Stimulated activated CD8-positive, alpha-beta memory T cell treated with anti-CD3 and anti-CD28 coated beads, Interleukin-12 subunit alpha, Interleukin-12 subunit beta, amount 100 ng/mL, for 1 hour (primary cell): ENCODE data around the gene INVS.
A peak's percentile ranks its signal among the peaks of the same experiment; 100 is the strongest.
"Not testable (repeated sequence)": the region's sequence is repeated elsewhere in the genome, so short reads cannot be mapped to it uniquely, and the experiment has no call there.

ENCODE experiments used
- DNase-seq: peaks from one replicate; pipeline ENCODE4 v3.0.0-alpha.2; 2020; ENCODE audit warnings: low read depth

INVS gene

GRCh38 chr9:100197553-100197952 is 98.5 kb downstream of the INVS start:
- no peak for DNase-seq

- no peak for DNase-seq
Measured at GRCh38 chr9:100202806-100203205, 103.8 kb downstream of the INVS start.

GRCh38 chr9:100204796-100205195 is 105.8 kb downstream of the INVS start:
- DNase-seq: no peak

- DNase-seq: no peak
Measured at GRCh38 chr9:100206899-100207298, 107.9 kb downstream of the INVS start.

DNA sequence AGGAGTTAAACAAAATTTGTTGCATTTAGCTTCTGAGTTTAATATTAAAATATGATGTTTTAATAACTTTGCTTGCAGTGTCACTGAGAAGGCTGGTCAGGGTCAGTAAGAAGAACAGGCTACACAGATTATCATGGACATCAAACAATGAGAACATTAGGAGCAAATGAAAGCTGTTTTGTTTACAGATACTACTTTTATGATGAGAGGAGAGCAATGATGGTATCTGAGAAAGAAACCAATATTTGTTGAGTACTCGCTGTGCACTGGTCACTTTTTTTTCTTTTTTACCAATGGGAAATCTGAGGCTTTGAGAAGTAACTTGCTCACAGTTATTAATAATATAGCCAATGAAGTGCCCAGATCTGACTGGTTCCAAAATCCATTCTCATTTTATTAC is 109.6 kb downstream of the INVS start:
- DNase-seq: no peak

- DNase-seq: no peak
Measured at GRCh38 chr9:100211476-100211875, 112.4 kb downstream of the INVS start.

DNA sequence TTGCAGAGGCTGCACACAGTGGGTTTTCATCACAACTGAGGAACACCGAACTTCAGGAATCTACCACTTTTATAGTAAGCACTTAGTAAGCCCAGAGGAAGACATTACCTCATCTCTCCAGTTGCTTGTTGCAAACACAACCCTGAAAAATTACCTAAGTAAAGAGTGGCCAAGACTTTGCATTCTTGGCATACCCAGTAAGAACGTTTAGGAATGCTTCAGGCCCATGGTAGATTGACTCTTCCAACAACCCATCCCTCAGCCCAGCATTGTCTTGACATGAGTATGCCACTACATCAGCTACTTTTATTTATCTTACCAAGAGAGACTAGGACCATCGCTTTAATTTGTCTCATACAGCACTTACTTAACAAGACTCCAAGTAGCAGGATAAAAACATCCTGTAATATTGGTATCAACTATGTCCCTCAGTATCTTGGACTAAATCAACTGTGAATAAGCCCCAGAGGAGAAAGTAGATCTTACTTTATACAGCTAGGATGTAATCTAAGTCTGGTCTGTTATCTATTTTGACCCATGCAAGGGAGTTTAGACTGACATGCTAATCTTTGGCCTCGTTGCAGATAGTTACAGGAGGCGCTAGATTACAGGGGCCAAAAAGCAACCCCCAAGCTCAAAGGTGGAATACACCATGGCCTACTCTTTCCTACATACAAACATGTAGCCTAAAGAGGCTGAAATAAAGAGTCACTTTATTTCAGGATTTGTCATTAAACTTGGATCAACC is 114.9 kb downstream of the INVS start:
- no peak for DNase-seq

DNA sequence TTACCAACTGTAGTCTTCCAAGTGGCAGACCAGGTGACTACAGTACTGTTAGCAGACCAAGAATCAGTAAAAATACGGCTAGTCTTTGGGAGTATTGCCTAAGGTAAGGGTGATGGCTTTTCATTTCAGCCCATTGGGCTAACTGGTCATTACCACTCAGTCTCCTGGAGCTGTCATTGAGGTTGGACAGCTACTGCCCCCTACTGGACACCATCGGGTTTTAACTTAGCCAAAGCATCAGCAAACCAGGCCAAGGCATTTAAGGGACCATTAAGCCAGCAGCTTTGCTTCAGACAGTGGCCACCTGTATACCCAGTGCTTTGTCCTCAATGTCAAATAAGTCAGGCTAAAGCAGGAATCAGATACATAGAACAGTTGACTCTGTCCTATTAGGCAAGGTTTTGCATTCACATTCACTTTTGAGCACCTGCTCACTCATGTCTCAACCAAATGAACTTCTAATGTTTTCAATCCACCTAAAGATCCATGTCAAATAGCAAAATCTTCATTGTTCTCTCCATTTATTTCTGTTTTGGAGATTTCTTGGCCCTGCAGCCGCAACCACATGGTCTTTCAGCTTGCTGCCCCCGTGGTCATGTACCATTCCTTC is 117.2 kb downstream of the INVS start:
- DNase-seq: peak; percentile 42

DNA sequence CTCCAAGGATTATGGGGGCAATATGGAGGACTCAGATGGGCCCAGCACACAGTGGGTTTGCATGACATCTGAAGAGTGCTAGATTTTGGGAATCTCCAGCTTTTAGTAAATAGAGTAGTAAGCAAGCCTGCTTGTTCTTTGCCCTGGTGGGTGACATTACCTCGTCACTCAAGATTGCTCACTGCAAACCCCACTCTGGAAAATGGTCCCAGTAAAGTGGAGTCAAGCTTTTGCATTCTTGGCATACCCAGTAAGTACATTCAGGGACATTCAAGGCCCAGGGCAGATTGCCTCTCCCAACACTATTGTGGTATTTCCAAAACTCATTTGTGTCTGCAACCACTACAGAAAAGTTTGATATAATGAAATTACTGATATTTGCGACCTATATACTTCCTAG is 118.5 kb downstream of the INVS start:
- DNase-seq: no peak

DNA sequence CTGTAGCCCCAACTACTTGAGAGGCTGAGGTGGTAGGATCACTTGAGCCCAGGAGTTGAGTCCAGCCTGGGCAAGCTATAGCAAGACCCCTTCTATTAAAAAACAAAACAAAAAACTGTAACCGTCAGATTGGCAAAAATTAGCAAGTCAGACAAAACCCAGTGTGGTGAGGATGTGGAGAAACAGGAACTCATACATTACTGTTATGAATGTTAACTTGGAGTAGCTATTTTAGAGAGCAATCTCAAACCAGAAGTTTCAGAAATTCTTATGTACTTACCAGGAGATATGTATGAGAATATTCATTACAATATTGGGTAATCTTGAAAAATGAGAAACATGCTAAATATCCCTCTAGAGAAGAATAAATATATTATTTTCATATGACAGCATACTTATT is 120.3 kb downstream of the INVS start:
- no peak for DNase-seq

- no peak for DNase-seq
Measured at GRCh38 chr9:100220936-100221335, 121.9 kb downstream of the INVS start.

DNA sequence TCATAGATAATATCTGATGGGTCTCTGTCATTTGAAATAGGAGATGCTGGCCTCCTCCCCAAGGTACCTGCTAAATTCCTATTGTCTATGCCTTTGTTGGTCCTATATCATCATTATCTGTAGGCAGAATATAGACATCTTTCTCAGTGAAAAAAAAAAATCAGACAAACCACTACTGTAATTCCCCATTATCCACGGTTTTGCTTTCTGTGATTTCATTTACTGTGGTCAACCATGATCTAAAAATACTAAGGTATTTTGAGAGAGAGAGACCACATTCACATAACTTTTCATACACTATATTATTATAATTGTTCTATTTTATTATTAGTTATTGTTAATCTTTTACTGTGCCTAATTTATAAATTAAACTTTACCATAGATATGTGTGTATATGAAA is 122.5 kb downstream of the INVS start:
- DNase-seq: no peak

DNA sequence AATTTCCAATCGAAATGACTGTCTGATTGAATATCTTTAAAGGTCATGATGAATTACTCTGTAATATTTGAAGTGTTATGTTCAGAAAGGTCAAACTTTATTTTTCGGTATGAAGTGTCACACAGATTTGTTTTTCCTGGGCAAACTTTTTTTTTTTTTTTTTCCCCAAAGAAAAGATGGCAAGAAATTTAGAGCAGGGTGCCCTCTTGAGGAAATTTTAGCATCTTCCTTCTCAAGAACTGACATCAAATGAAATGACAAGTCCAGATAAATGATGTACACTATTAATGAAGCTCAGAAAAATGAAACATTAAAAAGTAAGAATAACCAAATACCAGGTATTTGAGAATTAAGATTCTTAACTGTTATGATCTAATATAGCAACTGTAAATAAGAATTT is 123.6 kb downstream of the INVS start:
- no peak for DNase-seq

GRCh38 chr9:100227636-100228035 is 128.6 kb downstream of the INVS start:
- no peak for DNase-seq

GRCh38 chr9:100228352-100228869 is 129.4 kb downstream of the INVS start:
- no peak for DNase-seq

GRCh38 chr9:100229136-100229535 is 130.1 kb downstream of the INVS start:
- no peak for DNase-seq

GRCh38 chr9:100229561-100229960 is 130.5 kb downstream of the INVS start:
- no peak for DNase-seq

GRCh38 chr9:100236986-100237385 is 137.9 kb downstream of the INVS start:
- not testable (repeated sequence) for DNase-seq

GRCh38 chr9:100240512-100240911 is 141.5 kb downstream of the INVS start:
- DNase-seq: no peak

- no peak for DNase-seq
Measured at GRCh38 chr9:100267211-100267610, 168.2 kb downstream of the INVS start.

DNA sequence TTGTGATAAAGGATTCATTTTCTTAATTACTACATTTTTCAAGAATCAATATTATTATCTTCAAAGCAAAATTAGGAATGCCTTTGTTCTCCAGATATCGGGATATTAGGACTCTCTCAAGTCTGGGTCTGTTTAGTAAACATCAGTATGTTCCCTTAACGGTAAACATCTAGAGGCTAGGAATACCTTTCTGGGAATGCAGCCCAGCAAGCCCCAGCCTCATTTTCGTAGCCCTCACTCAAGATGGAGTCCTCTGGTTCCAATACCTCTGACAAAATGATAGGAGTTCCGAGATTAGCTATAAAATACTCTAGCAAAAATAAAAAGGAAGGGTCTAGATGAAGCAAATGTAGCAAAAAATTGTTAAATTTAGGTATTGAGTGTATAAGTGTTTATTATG is 169.2 kb downstream of the INVS start:
- DNase-seq: no peak

GRCh38 chr9:100269656-100270055 is 170.6 kb downstream of the INVS start:
- no peak for DNase-seq

DNA sequence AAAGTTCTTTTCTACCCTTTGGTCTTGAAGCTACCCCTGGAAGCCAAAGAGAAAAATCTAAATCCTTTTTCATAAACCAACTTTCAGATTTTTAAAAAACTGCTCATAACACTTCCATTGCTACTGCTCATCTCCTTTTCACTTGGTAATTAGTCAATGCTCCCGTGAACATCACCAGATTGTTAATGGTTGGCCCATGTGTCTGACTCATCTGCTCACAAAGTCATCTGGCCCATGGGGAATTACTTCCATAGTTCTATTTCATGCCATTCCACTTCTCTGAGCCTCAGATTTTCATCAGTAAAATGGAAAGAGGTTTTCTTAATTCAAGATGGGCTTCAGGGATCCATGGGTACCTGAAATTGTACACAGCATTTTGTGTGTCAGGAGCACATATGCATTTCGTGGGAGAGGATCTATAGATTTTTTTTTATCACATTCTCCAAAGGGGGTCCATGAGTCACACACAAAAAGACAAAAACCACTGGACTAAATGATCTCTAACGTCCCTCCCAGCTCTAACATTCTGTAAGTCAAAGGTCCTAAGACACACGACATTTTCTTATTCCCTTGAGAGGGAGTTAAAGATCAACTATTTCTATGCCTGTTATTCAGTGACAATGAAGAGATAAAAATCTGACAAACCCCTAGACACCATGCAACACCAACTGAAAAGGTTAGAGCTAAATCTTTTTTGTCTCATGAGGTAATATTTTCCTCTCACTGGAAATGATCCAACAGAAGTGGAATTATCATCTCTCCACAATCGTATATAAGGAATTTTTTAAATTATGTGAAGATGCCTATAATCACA is 178.3 kb downstream of the INVS start:
- no peak for DNase-seq
